ENCODE measurements around the gene GALNT14. TPM values are rescaled to one million over a fixed set of nuclear protein-coding genes. Genes with fewer than 3 reads are reported as not detected.

Gene GALNT14
- total and polyA plus RNA-seq, 2 of the 8 experiments (the other 6 are each of a cell fraction or from before 2014, with no cell fraction given): 13.0 to 13.7 TPM

- TF ChIP-seq CBX8 (IDR thresholded peaks at IDR 0.05; ENCODE audit: borderline replicate concordance, low read depth, low read length) (no peak), CREB1 (IDR thresholded peaks at IDR 0.05) (no peak), CHD2 (IDR thresholded peaks at IDR 0.05; ENCODE audit: low read length) (no peak), HDAC6 (IDR thresholded peaks at IDR 0.05; ENCODE audit: low read depth, low read length) (no peak), TCF12 (IDR thresholded peaks at IDR 0.05; ENCODE audit: low read depth, low read length) (no peak), YY1 (IDR thresholded peaks at IDR 0.05; ENCODE audit: low read depth, low read length) (no peak)
These were observed 109.8 kb downstream of the GALNT14 start (continued) for GRCh38 chr2:31028417-31028816.

Measured in H1 (cell line).